GM18867 (cell line): Measurements from ENCODE around the gene MMS22L.
"Not testable (repeated sequence)": the region's sequence is repeated elsewhere in the genome, so short reads cannot be mapped to it uniquely, and the experiment has no call there.

Experiments used
- ATAC-seq: cut with Tn5 transposase; IDR thresholded peaks from one replicate; pipeline ENCODE4 v1.9.1; 2021; ENCODE audit warnings: mild to moderate bottlenecking, moderate library complexity; ENCODE audit not compliant: unreplicated experiment

Gene MMS22L

DNA sequence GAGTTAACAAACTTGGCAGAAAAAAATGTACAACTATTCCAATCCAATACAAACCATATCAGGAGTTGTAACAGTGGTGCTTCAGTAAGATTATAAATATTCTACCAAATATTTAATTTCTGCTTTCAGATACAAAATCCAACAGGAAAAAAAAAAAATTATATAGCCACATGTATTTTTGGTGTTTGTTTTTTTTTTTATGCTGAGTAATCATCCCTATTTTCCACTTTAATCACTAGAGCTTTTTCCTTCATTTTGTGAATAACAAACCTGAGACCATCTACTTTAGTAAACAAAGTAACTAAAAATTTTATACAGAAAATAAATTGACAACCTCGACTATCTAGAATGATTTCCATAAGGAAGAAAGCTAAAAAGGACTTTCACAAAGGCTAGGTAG lies 36.2 kb downstream of the MMS22L start:
- no peak for ATAC-seq

DNA sequence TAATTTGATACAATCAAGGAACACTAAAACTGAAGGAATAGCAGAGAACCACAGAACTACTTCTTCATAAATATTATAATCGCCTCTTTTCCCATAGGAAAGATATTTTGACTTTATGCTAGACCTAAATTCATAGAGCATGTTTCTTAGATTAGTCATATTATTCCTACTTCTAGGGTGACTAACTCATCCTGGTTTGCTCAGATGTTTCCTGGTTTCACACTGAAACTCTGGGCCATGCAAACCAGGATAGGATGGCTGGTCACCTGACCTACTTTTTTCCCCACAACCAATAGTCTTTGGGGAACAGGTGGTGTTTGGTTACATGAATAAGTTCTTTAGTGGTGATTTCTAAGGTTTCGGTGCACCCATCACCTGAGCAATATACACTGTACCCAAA lies 42.8 kb downstream of the MMS22L start:
- no peak for ATAC-seq

DNA sequence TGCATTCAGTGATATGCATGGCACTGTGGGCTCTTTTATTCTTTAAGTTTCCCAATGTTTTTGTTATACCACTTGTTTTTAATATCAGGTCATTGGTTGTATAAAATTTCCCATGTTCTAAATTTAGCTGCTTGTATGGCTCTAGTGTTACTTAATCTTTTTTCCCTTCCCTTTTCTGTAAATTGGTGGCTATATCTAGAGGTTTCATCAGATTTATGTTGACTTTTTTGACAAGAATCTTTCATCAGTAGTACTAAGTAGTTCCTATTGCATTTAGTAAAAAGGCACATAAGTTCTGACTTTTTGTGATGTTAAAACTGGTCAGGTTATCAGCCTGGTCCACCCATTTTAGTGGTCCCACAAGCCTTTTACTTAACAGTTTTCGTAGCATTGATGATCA lies 51.1 kb downstream of the MMS22L start:
- ATAC-seq = no peak

DNA sequence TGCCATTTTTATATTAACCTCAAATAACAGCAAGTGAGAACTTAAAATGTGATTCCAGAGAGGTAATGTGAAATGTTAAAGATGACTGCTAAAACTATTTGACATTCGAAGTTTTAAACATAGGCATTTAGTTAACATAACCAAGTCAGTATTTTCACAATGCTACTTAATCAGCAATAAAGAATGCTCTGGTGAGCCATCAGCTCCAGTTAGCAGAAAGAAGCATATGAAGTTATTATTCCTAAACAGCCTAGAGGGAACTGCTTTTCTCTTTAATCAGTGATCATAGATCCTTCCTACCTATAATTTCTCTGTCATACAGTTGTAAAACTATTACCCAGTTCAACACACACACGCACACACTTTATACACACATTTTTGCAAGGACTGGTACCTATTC lies 60.1 kb downstream of the MMS22L start:
- ATAC-seq = no peak

DNA sequence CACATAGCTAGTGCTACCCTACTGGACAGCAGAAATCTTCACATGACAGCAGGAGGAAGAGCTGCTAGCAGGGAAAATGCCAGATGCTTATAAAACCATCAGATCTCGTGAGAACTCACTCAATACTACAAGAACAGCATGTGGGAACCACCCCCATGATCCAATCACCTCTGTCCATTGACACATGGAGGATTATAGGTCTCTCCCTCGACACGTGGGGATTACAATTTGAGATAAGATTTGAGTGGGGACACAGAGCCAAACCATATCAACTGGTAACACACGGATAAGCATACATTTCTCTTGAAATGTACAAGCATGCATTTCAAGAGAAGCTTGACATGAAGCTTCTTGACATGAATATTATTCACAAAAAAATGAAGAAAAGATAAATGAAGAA lies 64.1 kb downstream of the MMS22L start:
- ATAC-seq = no peak

DNA sequence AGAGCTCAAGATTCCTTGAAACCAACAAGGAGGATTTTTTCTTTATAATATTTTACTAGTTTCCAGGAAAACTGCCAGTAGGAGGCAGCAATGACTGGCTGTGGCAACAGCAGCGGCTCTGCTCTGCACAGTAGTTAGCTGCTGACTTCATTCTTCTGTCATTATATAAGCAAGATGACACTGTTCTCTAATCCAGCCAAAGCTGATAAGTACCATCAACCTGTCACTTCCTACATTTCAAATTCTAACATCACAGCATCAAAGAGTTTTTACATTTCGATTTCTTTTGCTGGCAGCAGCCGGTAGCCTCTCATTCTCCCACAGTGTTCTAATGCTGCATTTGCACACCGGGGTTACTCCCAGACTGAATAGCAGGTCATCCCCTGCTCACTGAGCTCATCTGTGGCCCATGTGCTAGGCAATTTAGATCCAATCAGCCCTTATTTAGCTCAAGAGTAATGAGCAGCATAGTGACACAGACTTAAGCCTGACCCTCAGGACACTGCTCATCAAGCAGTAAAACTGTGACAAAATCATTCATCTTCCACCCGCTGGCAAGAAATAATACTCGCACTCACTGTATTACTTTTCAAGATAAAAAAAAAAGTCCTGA lies 67.8 kb downstream of the MMS22L start:
- ATAC-seq = no peak

DNA sequence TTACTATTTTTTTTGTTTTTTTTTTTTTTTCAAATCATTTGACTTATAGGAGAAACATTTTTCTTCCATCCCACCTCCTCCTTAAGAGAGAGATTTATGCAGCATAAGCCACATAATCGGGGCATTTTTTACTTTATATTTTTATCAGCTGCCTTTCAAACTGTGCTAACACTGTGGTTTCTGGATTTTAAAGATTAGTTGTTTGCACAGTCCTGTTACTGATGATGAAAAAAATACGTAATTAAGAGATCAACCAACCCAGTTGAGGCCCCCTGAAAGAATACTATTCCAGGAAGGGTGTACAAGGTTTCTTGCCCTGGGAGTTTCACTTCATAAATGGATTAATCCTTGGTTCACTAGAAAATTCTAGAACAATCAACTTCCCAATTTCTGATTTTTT lies 68.3 kb downstream of the MMS22L start:
- ATAC-seq = no peak

DNA sequence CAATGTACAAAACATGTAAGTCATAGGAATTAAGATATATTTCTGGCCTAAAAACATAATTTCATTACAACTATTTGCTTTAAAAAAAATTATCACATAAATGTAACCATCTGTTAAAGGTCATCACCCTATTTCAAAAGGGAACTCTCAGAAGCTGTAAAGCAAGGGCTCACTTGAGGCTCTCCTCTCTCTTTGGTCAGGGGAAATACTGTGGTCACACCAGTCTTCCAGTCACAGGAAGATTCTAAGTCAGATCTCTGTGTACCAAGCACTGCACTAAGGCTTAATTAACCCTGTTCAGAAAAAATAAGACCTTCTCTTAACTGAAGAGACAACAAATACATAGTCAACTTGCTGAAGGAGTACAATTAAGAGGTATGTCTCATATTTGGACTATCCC lies 75.6 kb downstream of the MMS22L start:
- ATAC-seq = peak; percentile 42

DNA sequence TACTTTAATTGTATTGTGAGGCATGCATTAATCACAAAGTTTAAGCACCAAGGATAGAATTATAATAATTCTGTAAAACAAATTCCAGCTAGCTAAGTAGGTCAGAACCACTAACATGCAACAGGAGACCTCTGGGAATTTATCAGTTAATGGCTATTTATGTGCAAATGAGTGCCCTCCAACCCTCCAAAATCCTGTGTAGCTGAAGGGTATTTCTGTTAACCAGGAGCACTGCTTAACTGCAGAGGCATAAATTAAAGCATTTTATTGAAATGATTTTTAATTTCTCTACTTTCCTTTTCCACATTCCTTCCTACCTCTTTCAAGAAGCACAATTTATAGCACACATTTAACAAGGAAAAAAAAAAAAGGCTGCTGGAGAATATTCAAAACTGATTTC lies 77.0 kb downstream of the MMS22L start:
- ATAC-seq = no peak

DNA sequence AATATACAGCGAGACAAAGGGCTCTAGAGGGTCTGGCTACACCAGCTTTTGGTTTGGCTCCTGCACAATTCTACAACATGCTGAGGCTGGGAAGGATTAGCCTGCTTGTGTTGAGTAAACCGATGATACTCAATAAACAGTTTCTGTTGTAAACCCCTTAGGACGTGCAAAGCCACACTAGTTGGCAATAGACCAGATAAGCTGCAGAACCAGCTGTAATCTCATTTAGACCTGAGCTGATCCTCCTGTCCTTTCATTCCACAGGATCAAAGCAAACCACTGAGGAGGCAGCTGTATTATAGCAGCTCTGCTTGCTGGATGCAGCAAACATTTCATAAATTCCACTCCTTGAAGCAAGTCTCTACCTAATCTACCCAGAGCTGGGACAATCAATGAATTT lies 79.7 kb downstream of the MMS22L start:
- no peak for ATAC-seq

DNA sequence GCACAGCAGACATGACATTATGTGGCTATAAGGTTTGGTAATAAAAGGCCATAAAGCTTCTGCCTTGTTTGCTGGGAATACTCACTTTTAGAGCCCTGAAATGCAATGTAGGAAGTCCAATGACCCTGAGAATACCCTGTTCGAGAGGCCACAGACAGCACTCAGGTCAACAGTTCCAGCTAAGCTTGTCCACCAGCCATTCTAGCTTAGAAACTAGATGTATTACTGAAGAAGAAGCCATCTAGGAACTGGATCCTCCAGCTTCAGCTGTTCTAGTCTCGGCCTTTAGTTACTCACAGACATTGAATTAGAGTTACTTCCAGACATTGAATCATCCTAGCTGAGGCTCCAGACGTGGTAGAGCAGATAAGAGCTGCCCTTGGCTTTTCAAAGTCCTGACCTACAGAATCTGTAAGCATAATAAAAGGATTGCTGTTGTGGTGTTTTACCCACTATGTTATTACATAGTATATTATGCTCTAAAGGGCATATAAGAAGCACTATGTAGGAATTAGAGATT lies 84.9 kb downstream of the MMS22L start:
- no peak for ATAC-seq

DNA sequence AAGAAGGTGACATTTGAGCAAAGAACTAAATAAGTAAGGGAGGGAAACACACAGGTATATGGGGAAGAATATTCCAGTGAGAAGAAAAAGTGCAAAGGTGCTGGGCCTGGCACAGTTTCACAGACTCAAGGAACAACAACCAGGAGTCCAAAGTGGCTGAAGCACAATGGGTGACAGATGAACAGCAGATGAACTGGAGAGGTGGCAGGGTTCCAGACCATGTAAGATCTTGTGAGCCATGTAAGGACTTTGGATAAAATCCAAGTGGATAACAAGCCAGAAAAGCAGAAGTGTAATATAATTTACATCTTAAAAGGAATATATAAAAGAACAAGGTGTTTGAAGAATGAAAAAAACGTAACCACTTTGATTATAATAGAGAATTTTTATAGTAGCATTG lies 87.9 kb downstream of the MMS22L start:
- no peak for ATAC-seq

DNA sequence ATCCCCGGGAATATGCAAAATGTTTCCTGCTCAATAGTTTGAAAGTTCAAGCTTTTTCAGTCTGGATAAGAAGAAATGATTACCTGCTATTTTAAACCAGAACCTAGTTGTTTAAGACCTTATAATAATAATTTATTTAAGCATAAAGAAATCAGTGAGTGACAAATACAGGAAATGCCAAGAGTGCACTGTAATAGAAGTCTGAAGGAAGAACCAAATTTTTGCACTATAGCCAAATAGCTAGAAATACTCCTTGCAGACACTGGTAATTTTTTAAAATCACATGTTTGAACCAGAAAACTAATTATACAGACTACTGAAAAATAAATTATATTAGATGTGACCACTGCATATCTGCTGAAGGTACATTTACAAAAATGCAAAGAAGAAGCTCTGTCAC lies 93.2 kb downstream of the MMS22L start:
- no peak for ATAC-seq

DNA sequence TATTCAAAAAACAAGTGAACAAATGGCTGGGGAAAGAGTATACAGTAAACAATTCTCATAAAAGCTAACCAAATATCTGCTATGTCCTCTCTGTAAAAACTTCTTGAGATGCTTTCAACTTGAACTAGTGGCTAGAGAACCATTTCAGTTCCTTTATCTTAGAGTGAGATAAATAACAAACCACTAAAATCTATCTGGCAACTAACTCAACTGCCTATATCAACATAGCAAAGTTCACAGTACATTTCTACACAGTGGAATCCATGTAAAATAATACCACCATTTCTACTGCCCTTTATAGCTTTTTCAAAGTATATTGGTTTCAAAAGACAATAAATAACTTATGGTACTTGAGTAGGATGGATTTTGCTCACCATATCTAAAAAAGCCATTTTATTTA lies 95.1 kb downstream of the MMS22L start:
- ATAC-seq = no peak

DNA sequence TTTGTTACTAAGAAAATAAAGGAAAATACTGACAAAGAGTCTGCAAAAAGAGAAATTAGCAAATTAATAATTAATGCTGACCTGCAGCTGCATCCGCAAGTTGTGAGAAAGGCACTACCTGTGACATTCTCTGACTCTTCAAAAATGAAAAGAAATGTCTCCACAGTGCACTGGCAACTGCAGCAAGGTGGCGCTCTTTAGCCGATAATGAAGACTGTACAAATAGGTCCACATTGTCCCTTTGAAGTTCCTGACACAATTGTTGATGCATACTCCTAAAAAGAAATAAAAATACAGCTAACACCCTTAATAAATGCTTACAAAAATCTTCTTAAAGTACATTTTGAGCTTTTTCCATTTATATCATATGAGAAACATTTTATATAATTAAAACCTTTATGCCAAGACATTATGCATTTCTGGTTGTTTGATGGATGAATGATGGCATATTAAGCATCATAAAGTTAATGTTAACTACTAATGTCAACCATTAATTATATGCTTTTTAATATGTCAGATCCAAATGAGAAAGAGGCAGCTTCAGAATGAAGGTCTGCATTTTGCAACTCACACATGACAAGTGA lies 96.5 kb downstream of the MMS22L start:
- peak; percentile 95 for ATAC-seq

DNA sequence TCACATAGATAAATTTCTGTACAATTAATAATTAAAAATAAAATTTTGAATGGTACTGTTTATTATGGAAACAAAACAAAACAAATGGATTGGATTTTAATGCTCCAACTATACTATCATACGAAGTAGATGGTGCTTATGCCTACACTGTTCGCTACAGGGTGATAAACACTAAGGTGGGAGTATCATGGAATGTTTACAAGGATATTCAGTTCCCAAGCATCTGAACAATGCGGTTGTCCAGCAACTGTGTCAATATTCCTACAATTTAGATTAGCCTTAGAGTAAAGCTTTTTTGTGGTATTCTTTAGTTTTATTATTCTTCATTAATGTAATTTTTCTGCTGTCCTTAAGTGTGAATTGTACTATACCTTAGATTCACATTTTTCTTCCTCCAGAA lies 105.1 kb downstream of the MMS22L start:
- no peak for ATAC-seq

DNA sequence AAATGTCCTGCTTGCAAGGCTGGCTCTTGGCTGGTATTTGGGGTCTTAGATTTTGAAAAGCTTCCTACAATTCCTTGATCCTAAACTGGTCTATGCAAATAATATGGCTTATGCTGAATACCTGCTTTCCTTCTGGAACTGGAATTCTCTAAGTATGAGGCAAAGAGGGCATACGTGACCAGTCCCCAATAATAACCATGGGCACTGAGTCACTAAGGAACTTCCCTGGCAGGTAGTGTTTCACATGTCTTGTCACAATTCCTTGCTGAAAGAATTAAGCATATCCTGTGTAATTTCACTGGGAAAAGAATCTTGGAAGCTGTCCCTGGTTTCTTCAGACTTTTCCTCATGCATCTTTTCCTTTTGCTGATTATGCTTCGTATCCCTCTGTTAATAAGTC lies 106.5 kb downstream of the MMS22L start:
- ATAC-seq = no peak

DNA sequence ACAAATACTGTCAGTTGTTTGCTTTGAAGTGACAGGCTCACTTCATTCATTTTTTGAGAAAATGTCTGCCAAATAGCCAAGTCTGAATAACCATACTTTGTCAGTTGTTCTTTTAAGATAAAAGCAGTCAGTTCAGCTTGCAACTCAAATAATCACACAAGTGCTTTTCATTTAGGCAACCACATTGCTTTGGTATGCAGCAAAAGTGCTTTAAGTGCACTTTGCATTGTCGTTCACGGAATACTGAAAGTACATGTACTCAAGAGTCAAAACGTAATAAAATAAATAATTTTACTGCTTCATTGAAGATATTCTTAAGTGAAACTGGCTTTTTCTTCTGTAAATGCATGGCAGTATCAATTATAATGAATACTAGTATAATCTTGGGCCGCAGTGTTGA lies 107.2 kb downstream of the MMS22L start:
- no peak for ATAC-seq

DNA sequence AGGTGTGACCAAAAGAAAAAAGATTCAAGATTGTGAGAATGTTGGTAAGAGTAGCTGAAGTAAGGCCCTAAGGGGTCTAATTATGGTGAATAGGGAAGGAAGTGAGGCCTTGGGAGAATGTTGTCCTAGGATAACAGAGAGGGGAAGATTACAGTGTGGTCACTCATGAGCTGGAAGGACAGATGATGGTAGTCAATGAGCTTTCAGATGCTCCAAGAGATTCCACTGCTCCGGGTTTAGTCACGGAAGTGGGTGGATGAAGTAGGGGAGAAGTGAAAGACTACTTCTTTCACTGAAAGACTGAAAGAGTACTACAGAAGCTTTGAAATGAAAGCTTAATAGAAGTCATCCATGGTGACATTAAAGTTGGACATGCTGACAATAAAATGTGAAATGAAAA lies 108.5 kb downstream of the MMS22L start:
- no peak for ATAC-seq

DNA sequence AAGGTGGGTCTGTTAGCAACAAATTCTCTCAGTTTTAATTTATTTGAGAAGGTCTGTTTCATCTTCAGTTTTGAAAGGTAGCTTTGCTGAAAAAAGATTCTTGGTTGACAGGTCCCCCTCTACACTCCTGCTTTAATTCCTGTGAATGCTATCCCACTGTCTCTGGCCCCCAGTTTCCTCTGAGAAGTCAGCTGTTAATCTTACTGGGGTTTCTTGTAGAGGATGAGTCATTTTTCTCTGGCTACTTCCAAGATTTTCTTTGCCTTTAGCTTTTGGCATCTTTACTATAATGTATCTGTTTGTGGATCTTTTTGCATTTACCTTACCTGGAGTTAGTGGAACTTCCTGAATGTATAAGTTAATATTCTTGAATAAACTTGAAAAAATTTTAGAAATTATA lies 122.7 kb downstream of the MMS22L start:
- no peak for ATAC-seq

DNA sequence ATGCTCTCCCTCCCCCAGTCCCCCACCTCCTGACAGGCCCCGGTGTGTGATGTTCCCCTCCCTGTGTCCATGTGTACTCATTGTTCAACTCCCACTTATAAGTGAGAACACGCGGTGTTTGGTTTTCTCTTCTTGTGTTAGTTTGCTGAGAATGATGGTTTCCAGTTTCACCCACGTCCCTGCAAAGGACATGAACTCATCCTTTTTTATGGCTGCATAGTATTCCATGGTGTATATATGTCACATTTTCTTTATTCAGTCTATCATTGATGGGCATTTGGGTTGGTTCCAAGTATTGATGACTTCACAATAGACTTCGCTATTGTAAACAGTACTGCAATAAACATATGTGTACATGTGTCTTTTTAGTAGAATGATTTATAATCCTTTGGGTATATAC lies 127.6 kb downstream of the MMS22L start:
- ATAC-seq = not testable (repeated sequence)

DNA sequence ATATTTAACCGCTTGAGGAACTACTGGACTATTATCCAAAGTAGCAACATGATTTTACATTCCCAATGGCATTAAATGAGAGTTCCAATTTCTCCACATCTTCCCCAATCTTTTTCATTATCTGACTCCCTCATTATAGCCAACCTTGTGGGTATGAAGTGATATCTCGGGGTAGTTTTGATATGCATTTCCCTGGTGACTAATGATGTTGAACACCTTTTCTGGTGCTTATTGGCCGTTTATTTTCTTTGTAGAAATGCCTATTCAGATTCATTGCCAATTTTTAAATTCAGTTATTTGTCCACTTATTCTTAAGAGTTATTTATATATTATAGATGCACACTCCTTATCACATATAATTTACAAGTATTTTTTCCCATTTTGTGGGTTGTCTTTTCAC lies 129.0 kb downstream of the MMS22L start:
- no peak for ATAC-seq

DNA sequence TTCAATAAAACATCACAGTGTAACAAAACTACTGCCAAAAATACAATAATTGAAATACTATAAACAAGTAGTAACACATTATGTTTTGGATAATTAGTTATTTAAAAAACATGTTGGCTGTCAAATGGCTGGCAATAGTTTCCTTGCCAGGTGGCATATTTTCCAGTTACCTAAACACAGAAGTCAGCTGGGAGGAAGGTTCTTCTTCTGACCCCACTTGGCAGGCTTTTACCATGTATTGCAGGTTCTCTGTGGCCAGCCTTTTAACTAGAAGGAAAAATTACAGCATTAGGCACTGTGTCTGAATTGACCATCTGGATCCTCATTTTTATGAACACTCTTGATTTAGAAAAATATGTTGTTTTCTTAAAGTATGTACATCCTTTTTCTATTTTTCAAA lies 131.4 kb downstream of the MMS22L start:
- ATAC-seq = no peak
